DMS53 treated with DMSO at 0.1 percent for 48 hours (cell line): Measurements from ENCODE around the gene KY.
A peak's percentile ranks its signal among the peaks of the same experiment; 100 is the strongest.
"Not testable (repeated sequence)": the region's sequence is repeated elsewhere in the genome, so short reads cannot be mapped to it uniquely, and the experiment has no call there.

Experiments used
- DNase-seq: peaks from one replicate; lab custom pipeline; 2025; ENCODE audit not compliant: unreplicated experiment; lab: John Stamatoyannopoulos, UW

KY gene

GRCh38 chr3:134603956-134604355 is 46.9 kb downstream of the KY start:
- no peak for DNase-seq

GRCh38 chr3:134603480-134603879 is 47.3 kb downstream of the KY start:
- no peak for DNase-seq

- no peak for DNase-seq
These were observed 48.4 kb downstream of the KY start for GRCh38 chr3:134602440-134602814.

GRCh38 chr3:134601539-134602439 is 49.0 kb downstream of the KY start:
- peak; percentile 31 for DNase-seq

- peak; percentile 34 for DNase-seq
These were observed 49.9 kb downstream of the KY start for GRCh38 chr3:134600685-134601463.

- peak; percentile 5 for DNase-seq
These were observed 50.6 kb downstream of the KY start for GRCh38 chr3:134600206-134600605.

- DNase-seq, result no peak
These were observed 51.9 kb downstream of the KY start for GRCh38 chr3:134598763-134599545.

GRCh38 chr3:134597390-134597970 is 53.3 kb downstream of the KY start:
- peak; percentile 66 for DNase-seq

GRCh38 chr3:134594986-134595385 is 55.8 kb downstream of the KY start:
- DNase-seq, result not testable (repeated sequence)

- no peak for DNase-seq
These were observed 56.5 kb downstream of the KY start for GRCh38 chr3:134594331-134594741.

GRCh38 chr3:134592806-134593205 is 58.0 kb downstream of the KY start:
- DNase-seq, result no peak

GRCh38 chr3:134590766-134591165 is 60.1 kb downstream of the KY start:
- DNase-seq, result no peak

GRCh38 chr3:134579141-134579665 is 71.6 kb downstream of the KY start:
- no peak for DNase-seq

- no peak for DNase-seq
These were observed 74.0 kb downstream of the KY start for GRCh38 chr3:134576831-134577230.

- DNase-seq, result no peak
These were observed 74.4 kb downstream of the KY start for GRCh38 chr3:134576426-134576825.

GRCh38 chr3:134569899-134570298 is 80.9 kb downstream of the KY start:
- not testable (repeated sequence) for DNase-seq

GRCh38 chr3:134568790-134569189 is 82.0 kb downstream of the KY start:
- no peak for DNase-seq

- no peak for DNase-seq
These were observed 83.2 kb downstream of the KY start for GRCh38 chr3:134567605-134568004.

- DNase-seq, result no peak
These were observed 85.8 kb downstream of the KY start for GRCh38 chr3:134564991-134565390.

GRCh38 chr3:134563601-134564000 is 87.2 kb downstream of the KY start:
- DNase-seq, result no peak

GRCh38 chr3:134562055-134562454 is 88.8 kb downstream of the KY start:
- no peak for DNase-seq
